ENCODE results near the gene NEUROG1.

NEUROG1 gene

GRCh38 chr5:135555530-135555929 lies 19.8 kb upstream of the NEUROG1 start:
- no peak for TF ChIP-seq CTCF (IDR thresholded peaks at IDR 0.05; ENCODE audit: low read depth, low read length, missing control alignments)
- no peak overlapping the region for H3K4me3 ChIP-seq (replicated peaks; ENCODE audit: low read depth, low read length)
- no peak for DNase-seq (ENCODE audit: extremely low read depth, low read depth)

- no peak for DNase-seq (ENCODE audit: extremely low read depth, low read depth)
- H3K4me3 ChIP-seq (replicated peaks; ENCODE audit: low read depth, low read length), result no peak overlapping the region
Measured at GRCh38 chr5:135553688-135554462, 18.1 kb upstream of the NEUROG1 start.

GRCh38 chr5:135551593-135552447 lies 16.1 kb upstream of the NEUROG1 start:
- DNase-seq (ENCODE audit: extremely low read depth, low read depth), result peak; percentile 48
- peak; percentile 87 for TF ChIP-seq CTCF (IDR thresholded peaks at IDR 0.05; ENCODE audit: low read depth, low read length, missing control alignments)
- H3K4me3 ChIP-seq (replicated peaks; ENCODE audit: low read depth, low read length), result no peak overlapping the region

More at GRCh38 chr5:135553688-135554462, 18.1 kb upstream of the NEUROG1 start:
- TF ChIP-seq CTCF (IDR thresholded peaks at IDR 0.05; ENCODE audit: low read depth, low read length, missing control alignments), result peak; percentile 41

- TF ChIP-seq CTCF (IDR thresholded peaks at IDR 0.05; ENCODE audit: low read depth, low read length, missing control alignments), result no peak
- DNase-seq (ENCODE audit: extremely low read depth, low read depth), result no peak
- H3K4me3 ChIP-seq (replicated peaks; ENCODE audit: low read depth, low read length), result no peak overlapping the region
Measured at GRCh38 chr5:135549413-135549812, 13.6 kb upstream of the NEUROG1 start.

GRCh38 chr5:135547590-135548254 lies 12.0 kb upstream of the NEUROG1 start:
- no peak for TF ChIP-seq CTCF (IDR thresholded peaks at IDR 0.05; ENCODE audit: low read depth, low read length, missing control alignments)
- DNase-seq (ENCODE audit: extremely low read depth, low read depth), result no peak
- H3K4me3 ChIP-seq (replicated peaks; ENCODE audit: low read depth, low read length), result no peak overlapping the region

- no peak overlapping the region for H3K4me3 ChIP-seq (replicated peaks; ENCODE audit: low read depth, low read length)
- TF ChIP-seq CTCF (IDR thresholded peaks at IDR 0.05; ENCODE audit: low read depth, low read length, missing control alignments), result no peak
- DNase-seq (ENCODE audit: extremely low read depth, low read depth), result no peak
Measured at GRCh38 chr5:135546912-135547311, 11.1 kb upstream of the NEUROG1 start.
